SK-N-SH treated with all-trans-retinoic acid at 6 μM for 48 hours (cell line): ENCODE measurements around the gene TMEM144.

Experiments used
- ATAC-seq: fragments of 200-7000 bp; cut with Tn5 transposase; 3 replicates; pipeline ENCODE4 v1.9.1; 2020; ENCODE audit warnings: mild to moderate bottlenecking, moderate library complexity
- ARNTL ChIP-seq: fragments of 450-650 bp; formaldehyde crosslinking; IDR thresholded peaks from 2 replicates; pipeline ENCODE4 v1.5.0; 2020; ENCODE audit warnings: low read depth, mild to moderate bottlenecking, moderate library complexity, borderline replicate concordance
- BACH2 ChIP-seq: fragments of 250-450 bp; sonication (Bioruptor Pico); IDR thresholded peaks from 2 replicates; pipeline ENCODE4 v1.9.0; 2021; ENCODE audit warnings: mild to moderate bottlenecking, borderline replicate concordance
- CREB5 ChIP-seq: fragments of 250-450 bp; sonication (Bioruptor Pico); IDR thresholded peaks from 2 replicates; pipeline ENCODE4 v1.5.1; 2020; ENCODE audit warnings: low read depth, mild to moderate bottlenecking, moderate library complexity
- CSDC2 ChIP-seq: fragments of 250-450 bp; sonication (Bioruptor Pico); IDR thresholded peaks from 2 replicates; pipeline ENCODE4 v1.5.0; 2020; ENCODE audit warnings: mild to moderate bottlenecking, moderate library complexity
- ESRRG ChIP-seq: fragments of 250-450 bp; sonication (Bioruptor Pico); IDR thresholded peaks from 2 replicates; pipeline ENCODE4 v1.6.1; 2021; ENCODE audit warnings: mild to moderate bottlenecking
- GLIS3 ChIP-seq: fragments of 250-450 bp; sonication (Bioruptor Pico); IDR thresholded peaks from 2 replicates; pipeline ENCODE4 v1.5.0; 2020; ENCODE audit warnings: mild to moderate bottlenecking, moderate library complexity
- ISL1 ChIP-seq: fragments of 250-450 bp; sonication (Bioruptor Pico); IDR thresholded peaks from 2 replicates; pipeline ENCODE4 v2.1.2; 2022; ENCODE audit warnings: mild to moderate bottlenecking, moderate library complexity
- OSR1 ChIP-seq: fragments of 250-450 bp; sonication (Bioruptor Pico); IDR thresholded peaks from 2 replicates; pipeline ENCODE4 v1.8.0; 2022; ENCODE audit warnings: moderate library complexity, mild to moderate bottlenecking, inconsistent platforms
- PATZ1 ChIP-seq: fragments of 250-450 bp; sonication (Bioruptor Pico); IDR thresholded peaks from 2 replicates; pipeline ENCODE4 v1.8.0; 2020; ENCODE audit warnings: mild to moderate bottlenecking, moderate library complexity, borderline replicate concordance
- POU6F1 ChIP-seq: fragments of 250-450 bp; sonication (Bioruptor Pico); IDR thresholded peaks from 2 replicates; pipeline ENCODE4 v1.8.0; 2021; ENCODE audit warnings: low read depth, mild to moderate bottlenecking, moderate library complexity, borderline replicate concordance
- PPARA ChIP-seq: fragments of 250-450 bp; sonication (Bioruptor Pico); IDR thresholded peaks from 2 replicates; pipeline ENCODE4 v1.5.0; 2020; ENCODE audit warnings: mild to moderate bottlenecking, borderline replicate concordance
- RARB ChIP-seq: fragments of 250-450 bp; sonication (Bioruptor Pico); IDR thresholded peaks from 2 replicates; pipeline ENCODE4 v1.8.0; 2021; ENCODE audit warnings: mild to moderate bottlenecking, moderate library complexity
- SNAI2 ChIP-seq: fragments of 250-450 bp; sonication (Bioruptor Pico); IDR thresholded peaks from 2 replicates; pipeline ENCODE4 v1.5.0; 2020; ENCODE audit warnings: mild to moderate bottlenecking, moderate library complexity
- TCF4 ChIP-seq: fragments of 250-450 bp; sonication (Bioruptor Pico); IDR thresholded peaks from 2 replicates; pipeline ENCODE4 v1.8.0; 2021; ENCODE audit warnings: mild to moderate bottlenecking, moderate library complexity, borderline replicate concordance
- TOX ChIP-seq: fragments of 250-450 bp; sonication (Bioruptor Pico); IDR thresholded peaks from 2 replicates; pipeline ENCODE4 v1.8.0; 2021; ENCODE audit warnings: mild to moderate bottlenecking, moderate library complexity, borderline replicate concordance
- TSHZ2 ChIP-seq: fragments of 250-450 bp; sonication (Bioruptor Pico); IDR thresholded peaks from 2 replicates; pipeline ENCODE4 v1.5.0; 2020; ENCODE audit warnings: mild to moderate bottlenecking, moderate library complexity
- ZC3H10 ChIP-seq: fragments of 250-450 bp; sonication (Bioruptor Pico); IDR thresholded peaks from 2 replicates; pipeline ENCODE4 v1.5.1; 2021; ENCODE audit warnings: mild to moderate bottlenecking, moderate library complexity
- ZFP3 ChIP-seq: fragments of 250-450 bp; sonication (Bioruptor Pico); IDR thresholded peaks from 2 replicates; pipeline ENCODE4 v1.5.0; 2020; ENCODE audit warnings: mild to moderate bottlenecking, moderate library complexity
- ZFP30 ChIP-seq: fragments of 450-650 bp; formaldehyde crosslinking; IDR thresholded peaks from 2 replicates; pipeline ENCODE4 v1.5.0; 2022; ENCODE audit warnings: mild to moderate bottlenecking, moderate library complexity
- ZNF565 ChIP-seq: fragments of 450-650 bp; formaldehyde crosslinking; conservative IDR thresholded peaks from 2 replicates; pipeline ENCODE4 v1.5.0; 2020; ENCODE audit warnings: low read depth, mild to moderate bottlenecking, moderate library complexity
- ZNF8 ChIP-seq: fragments of 450-650 bp; formaldehyde crosslinking; IDR thresholded peaks from 2 replicates; pipeline ENCODE4 v1.5.0; 2020; ENCODE audit warnings: mild to moderate bottlenecking, moderate library complexity

The TMEM144 gene

GRCh38 chr4:158162631-158163030, 47.7 kb upstream of the TMEM144 start:
- ATAC-seq: no peak

GRCh38 chr4:158163941-158164767, 46.1 kb upstream of the TMEM144 start:
- peak; percentile 14 for ATAC-seq
- TF ChIP-seq CSDC2 (CRISPR knock-in tag) (no peak), ZC3H10 (CRISPR knock-in tag) (no peak), ZNF565 (CRISPR knock-in tag) (no peak), ZFP3 (no peak), RARB (CRISPR knock-in tag) (no peak), PATZ1 (CRISPR knock-in tag) (no peak), ARNTL (CRISPR knock-in tag) (no peak)

More at GRCh38 chr4:158162631-158163030, 47.7 kb upstream of the TMEM144 start:
- TF ChIP-seq ZFP3 (no peak), RARB (CRISPR knock-in tag) (no peak), TSHZ2 (CRISPR knock-in tag) (no peak), PPARA (no peak)

- peak; percentile 74 for ATAC-seq
- TF ChIP-seq ZFP30 (no peak), CSDC2 (CRISPR knock-in tag) (no peak), PPARA (no peak), GLIS3 (CRISPR knock-in tag) (no peak), ZFP3 (no peak), ISL1 (CRISPR knock-in tag) (peak; percentile 75), SNAI2 (CRISPR knock-in tag) (no peak), RARB (CRISPR knock-in tag) (0 out of 2 replicates have a peak, but pooled peaks have one; percentile 56), ZC3H10 (CRISPR knock-in tag) (peak; percentile 19; the same call in 1 of the 2 replicates), ESRRG (CRISPR knock-in tag) (no peak), TCF4 (CRISPR knock-in tag) (no peak), OSR1 (no peak), POU6F1 (CRISPR knock-in tag) (no peak), TSHZ2 (CRISPR knock-in tag) (no peak), BACH2 (CRISPR knock-in tag) (no peak), ZNF8 (CRISPR knock-in tag) (no peak), TOX (CRISPR knock-in tag) (peak; percentile 83), CREB5 (no peak), PATZ1 (CRISPR knock-in tag) (no peak)
Measured at GRCh38 chr4:158164768-158165213, 45.5 kb upstream of the TMEM144 start.
